Neural cell (in vitro differentiated cells): ENCODE measurements around the gene OGFR.
A peak's percentile ranks its signal among the peaks of the same experiment; 100 is the strongest.

Source experiments
- EP300 ChIP-seq: fragments of 450-650 bp; conservative IDR thresholded peaks from 2 replicates; pipeline ENCODE4 v1.6.1; 2014; ENCODE audit warnings: antibody characterized with exemption, mild to moderate bottlenecking, moderate library complexity; ENCODE audit not compliant: poor library complexity, severe bottlenecking
- POLR2AphosphoS5 ChIP-seq: IDR thresholded peaks from 2 replicates; pipeline ENCODE4 v1.6.1; 2012
- RAD21 ChIP-seq: fragments of 450-650 bp; conservative IDR thresholded peaks from 2 replicates; pipeline ENCODE4 v1.6.1; 2014; ENCODE audit warnings: antibody characterized with exemption, mild to moderate bottlenecking, moderate library complexity
- TAF1 ChIP-seq: IDR thresholded peaks from 2 replicates; pipeline ENCODE4 v1.6.1; 2012; ENCODE audit warnings: low read depth
- TF ChIP-seq, protein P1 (sequence below): fragments of 450-650 bp; IDR thresholded peaks from 2 replicates; pipeline ENCODE4 v1.5.1; 2014; ENCODE audit warnings: antibody characterized with exemption, mild to moderate bottlenecking, moderate library complexity; ENCODE audit not compliant: poor library complexity, severe bottlenecking
- TF ChIP-seq, protein P2 (sequence below): IDR thresholded peaks from 2 replicates; pipeline ENCODE4 v1.6.1; 2012; ENCODE audit warnings: borderline replicate concordance

DNA sequence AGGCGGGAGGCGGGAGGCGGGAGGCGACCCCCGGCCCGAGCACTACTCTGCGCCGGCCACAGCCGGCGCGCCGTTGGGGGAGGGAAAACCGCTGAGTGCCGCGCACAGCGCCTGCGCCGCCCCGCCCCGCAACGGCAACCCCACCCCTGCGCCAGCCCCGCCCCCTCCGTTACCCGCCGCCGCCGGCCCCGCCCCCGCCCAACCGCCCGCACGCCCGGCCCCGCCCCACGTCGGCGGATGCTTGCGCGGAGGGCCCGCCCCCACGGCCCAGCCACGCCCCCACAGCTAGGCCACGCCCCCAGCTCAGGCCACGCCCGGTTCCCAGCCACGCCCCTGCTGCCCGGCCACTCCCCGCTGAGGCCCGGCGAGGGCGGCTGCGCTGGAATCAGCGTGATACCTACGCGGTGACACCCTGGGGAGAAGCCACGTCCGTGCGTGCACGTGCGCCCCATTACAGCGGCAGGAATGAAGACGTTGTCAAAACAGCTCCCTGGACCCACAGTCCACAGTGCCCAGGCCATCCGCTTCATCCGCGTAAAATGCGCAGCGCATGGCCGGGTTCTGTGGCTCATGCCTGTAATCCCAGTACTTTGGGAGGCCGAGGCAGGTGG lies 57.2 kb downstream of the OGFR start, which contains the start of gene TCFL5:
- TF ChIP-seq, protein P1, sequence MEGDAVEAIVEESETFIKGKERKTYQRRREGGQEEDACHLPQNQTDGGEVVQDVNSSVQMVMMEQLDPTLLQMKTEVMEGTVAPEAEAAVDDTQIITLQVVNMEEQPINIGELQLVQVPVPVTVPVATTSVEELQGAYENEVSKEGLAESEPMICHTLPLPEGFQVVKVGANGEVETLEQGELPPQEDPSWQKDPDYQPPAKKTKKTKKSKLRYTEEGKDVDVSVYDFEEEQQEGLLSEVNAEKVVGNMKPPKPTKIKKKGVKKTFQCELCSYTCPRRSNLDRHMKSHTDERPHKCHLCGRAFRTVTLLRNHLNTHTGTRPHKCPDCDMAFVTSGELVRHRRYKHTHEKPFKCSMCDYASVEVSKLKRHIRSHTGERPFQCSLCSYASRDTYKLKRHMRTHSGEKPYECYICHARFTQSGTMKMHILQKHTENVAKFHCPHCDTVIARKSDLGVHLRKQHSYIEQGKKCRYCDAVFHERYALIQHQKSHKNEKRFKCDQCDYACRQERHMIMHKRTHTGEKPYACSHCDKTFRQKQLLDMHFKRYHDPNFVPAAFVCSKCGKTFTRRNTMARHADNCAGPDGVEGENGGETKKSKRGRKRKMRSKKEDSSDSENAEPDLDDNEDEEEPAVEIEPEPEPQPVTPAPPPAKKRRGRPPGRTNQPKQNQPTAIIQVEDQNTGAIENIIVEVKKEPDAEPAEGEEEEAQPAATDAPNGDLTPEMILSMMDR = no peak
- TF ChIP-seq POLR2AphosphoS5 (peak; percentile 33), EP300 (no peak), TAF1 (no peak), RAD21 (no peak)
- TF ChIP-seq, protein P2, sequence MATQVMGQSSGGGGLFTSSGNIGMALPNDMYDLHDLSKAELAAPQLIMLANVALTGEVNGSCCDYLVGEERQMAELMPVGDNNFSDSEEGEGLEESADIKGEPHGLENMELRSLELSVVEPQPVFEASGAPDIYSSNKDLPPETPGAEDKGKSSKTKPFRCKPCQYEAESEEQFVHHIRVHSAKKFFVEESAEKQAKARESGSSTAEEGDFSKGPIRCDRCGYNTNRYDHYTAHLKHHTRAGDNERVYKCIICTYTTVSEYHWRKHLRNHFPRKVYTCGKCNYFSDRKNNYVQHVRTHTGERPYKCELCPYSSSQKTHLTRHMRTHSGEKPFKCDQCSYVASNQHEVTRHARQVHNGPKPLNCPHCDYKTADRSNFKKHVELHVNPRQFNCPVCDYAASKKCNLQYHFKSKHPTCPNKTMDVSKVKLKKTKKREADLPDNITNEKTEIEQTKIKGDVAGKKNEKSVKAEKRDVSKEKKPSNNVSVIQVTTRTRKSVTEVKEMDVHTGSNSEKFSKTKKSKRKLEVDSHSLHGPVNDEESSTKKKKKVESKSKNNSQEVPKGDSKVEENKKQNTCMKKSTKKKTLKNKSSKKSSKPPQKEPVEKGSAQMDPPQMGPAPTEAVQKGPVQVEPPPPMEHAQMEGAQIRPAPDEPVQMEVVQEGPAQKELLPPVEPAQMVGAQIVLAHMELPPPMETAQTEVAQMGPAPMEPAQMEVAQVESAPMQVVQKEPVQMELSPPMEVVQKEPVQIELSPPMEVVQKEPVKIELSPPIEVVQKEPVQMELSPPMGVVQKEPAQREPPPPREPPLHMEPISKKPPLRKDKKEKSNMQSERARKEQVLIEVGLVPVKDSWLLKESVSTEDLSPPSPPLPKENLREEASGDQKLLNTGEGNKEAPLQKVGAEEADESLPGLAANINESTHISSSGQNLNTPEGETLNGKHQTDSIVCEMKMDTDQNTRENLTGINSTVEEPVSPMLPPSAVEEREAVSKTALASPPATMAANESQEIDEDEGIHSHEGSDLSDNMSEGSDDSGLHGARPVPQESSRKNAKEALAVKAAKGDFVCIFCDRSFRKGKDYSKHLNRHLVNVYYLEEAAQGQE = no peak
